Tibial nerve (tissue), 4 donors: ENCODE data around the gene BRMS1. TPM values are rescaled to one million over a fixed set of nuclear protein-coding genes. Genes with fewer than 3 reads are reported as not detected.

Experiments
- DNase-seq, 2 donors: peaks; one replicate each; pipeline ENCODE4 v3.0.0-alpha.2; 2019; ENCODE audit warnings: low spot score in 2 of 2
- H3K27ac ChIP-seq, 4 donors: fragments of 200-600 bp; sonication (generic) in 3 of 4; one replicate each; pipeline ENCODE4 v1.5.1; 2017 to 2019; ENCODE audit warnings: mild to moderate bottlenecking in 1 of 4
- H3K27me3 ChIP-seq, 2 donors: fragments of 200-600 bp; sonication (generic) in 1 of 2; one replicate each; pipeline versions ENCODE4 v1.5.1 to v1.6.0; 2017 to 2019
- H3K36me3 ChIP-seq, 3 donors: fragments of 200-600 bp; sonication (generic); one replicate each; pipeline ENCODE4 v1.5.1; 2018 to 2019
- H3K4me1 ChIP-seq, 4 donors: fragments of 200-600 bp; sonication (generic) in 3 of 4; one replicate each; pipeline ENCODE4 v1.5.1; 2017 to 2019
- H3K4me3 ChIP-seq, 4 donors: fragments of 200-600 bp; sonication (generic) in 3 of 4; one replicate each; pipeline ENCODE4 v1.5.1; 2017 to 2019; ENCODE audit warnings: mild to moderate bottlenecking in 1 of 4, moderate library complexity in 1 of 4
- H3K9me3 ChIP-seq, 4 donors: fragments of 200-600 bp; sonication (generic) in 3 of 4; one replicate each; pipeline ENCODE4 v1.5.1; 2017 to 2019
- EP300 ChIP-seq, 2 donors: sonication (generic); formaldehyde crosslinking; IDR thresholded peaks; one replicate each; pipeline ENCODE4 v1.6.1; 2017; ENCODE audit warnings: antibody characterized with exemption in 2 of 2, mild to moderate bottlenecking in 1 of 2
- POLR2A ChIP-seq, 2 donors: fragments of 450-650 bp; IDR thresholded peaks; one replicate each; pipeline ENCODE4 v1.6.1; 2017; ENCODE audit warnings: antibody characterized with exemption in 2 of 2, mild to moderate bottlenecking in 2 of 2, moderate library complexity in 2 of 2
- whole genome bisulfite sequencing, 2 donors: methylation state at CpG; one replicate each; pipeline ENCODE4 v1.1.5; 2018; 5-methylcytosine and 5-hydroxymethylcytosine counted together
- total RNA-seq, 4 donors: library from RNA; depleted of rRNA; stranded (reverse); fragments of >200 nt; gene quantifications; one replicate each; pipeline ENCODE4 v1.1.0, GENCODE V29; 2016
- TF ChIP-seq, protein P1 (sequence below), 5 experiments: fragments of 200-600 bp in 3 of 5; fragments of 450-650 bp in 2 of 5; sonication (generic) in 3 of 5; IDR thresholded peaks; one replicate each; pipeline ENCODE4 v1.5.1; 2016 to 2019; ENCODE audit warnings: antibody characterized with exemption in 5 of 5, mild to moderate bottlenecking in 3 of 5, moderate library complexity in 2 of 5

BRMS1 gene
- total RNA-seq, 4 donors from 2014 or later, result 27.2 to 44.7 (median 34.8) TPM

DNA sequence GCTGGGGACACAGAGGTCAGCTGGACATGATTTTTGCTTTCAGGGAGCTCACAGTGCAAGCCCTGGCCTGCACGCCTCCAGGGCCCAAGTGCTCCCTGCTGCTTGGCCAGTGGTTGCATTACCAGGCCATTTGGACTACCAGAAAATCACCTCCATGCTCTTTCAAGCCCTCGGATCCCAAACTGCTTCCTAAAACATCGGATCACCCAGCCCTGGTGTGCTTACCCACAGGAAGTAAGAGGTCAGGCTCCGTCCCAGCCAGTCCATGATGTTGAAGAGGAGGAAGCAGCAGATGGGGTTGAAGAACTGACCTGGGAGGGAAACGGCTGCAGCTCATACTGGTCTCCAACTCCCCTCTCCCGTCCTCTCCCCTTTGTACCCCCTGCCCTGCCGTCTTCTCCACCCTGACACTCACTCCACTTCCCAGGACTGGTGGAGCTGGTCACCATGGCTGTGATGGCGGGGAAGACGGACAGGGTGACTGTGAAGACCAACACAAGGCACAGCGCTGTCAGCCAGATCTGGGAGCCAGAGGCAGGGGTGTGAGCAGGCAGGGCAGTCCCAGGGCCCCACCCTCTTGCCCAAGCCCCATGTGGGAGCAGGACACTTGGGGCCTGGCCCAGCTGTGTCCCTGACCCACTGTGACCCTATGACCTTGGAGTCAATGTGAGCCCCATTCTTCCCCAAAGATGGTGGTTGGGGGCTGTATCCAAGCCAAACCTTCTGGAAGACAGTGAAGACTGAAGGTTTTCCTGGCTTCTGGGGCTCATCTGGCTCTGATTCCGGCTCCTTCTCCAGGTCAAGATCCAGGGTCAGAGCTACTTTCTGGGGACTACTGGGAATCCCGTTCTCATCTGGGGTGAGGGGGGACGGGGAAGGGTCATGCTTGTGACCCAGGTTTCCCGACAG, 21.1 kb upstream of the BRMS1 start:
- H3K27ac ChIP-seq, result no peak overlapping the region
- no peak overlapping the region for H3K4me3 ChIP-seq
- peaks cover 0 to 12% (median 0%) of the 10 kb centered on the region in 3 donors for H3K36me3 ChIP-seq
- 62 to 66% methylated on average over 11 to 14 of the region's 14 CpGs for whole genome bisulfite sequencing, 2 donors
- no peaks in the 10 kb centered on the region for H3K9me3 ChIP-seq
- DNase-seq, result no peak
- TF ChIP-seq, protein P1, sequence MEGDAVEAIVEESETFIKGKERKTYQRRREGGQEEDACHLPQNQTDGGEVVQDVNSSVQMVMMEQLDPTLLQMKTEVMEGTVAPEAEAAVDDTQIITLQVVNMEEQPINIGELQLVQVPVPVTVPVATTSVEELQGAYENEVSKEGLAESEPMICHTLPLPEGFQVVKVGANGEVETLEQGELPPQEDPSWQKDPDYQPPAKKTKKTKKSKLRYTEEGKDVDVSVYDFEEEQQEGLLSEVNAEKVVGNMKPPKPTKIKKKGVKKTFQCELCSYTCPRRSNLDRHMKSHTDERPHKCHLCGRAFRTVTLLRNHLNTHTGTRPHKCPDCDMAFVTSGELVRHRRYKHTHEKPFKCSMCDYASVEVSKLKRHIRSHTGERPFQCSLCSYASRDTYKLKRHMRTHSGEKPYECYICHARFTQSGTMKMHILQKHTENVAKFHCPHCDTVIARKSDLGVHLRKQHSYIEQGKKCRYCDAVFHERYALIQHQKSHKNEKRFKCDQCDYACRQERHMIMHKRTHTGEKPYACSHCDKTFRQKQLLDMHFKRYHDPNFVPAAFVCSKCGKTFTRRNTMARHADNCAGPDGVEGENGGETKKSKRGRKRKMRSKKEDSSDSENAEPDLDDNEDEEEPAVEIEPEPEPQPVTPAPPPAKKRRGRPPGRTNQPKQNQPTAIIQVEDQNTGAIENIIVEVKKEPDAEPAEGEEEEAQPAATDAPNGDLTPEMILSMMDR (IDR thresholded peaks at IDR 0.05), result no peak
- TF ChIP-seq EP300 (IDR thresholded peaks at IDR 0.05), result no peak
- TF ChIP-seq POLR2A (IDR thresholded peaks at IDR 0.05), result no peak
- H3K27me3 ChIP-seq, result peaks cover 0 to 21% of the 10 kb centered on the region in 2 donors
- peaks cover 0 to 2% (median under 1%) of the 10 kb centered on the region in 4 donors for H3K4me1 ChIP-seq

DNA sequence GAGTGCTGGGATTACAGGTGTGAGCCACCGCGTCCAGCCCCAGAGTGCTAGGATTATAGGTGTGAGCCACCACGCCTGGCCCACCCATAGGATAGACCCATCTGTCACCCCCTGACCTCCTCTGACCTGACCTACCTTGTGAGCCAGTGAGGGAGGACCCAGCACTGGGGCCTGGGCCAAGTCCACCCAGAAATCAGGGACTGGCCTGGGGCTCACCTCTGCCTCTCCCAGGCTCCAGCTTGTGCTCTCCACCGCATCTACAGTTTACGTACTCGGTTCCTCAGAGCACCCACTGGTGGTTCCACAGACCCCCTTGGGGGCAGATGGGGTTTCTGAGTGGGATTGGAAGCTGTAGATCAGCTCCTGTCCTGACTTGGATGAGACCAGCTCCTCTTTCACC, 20.3 kb upstream of the BRMS1 start:
- no peak for DNase-seq
- Histone ChIP-seq H3K4me1 (no peaks in the 10 kb centered on the region), H3K4me3 (no peak overlapping the region), H3K27ac (no peak overlapping the region), H3K9me3 (no peaks in the 10 kb centered on the region), H3K27me3 (peaks cover 0 to 13% of the 10 kb centered on the region in 2 donors), H3K36me3 (peaks cover 0 to 13% (median 0%) of the 10 kb centered on the region in 3 donors)
- TF ChIP-seq POLR2A (IDR thresholded peaks at IDR 0.05) (no peak), EP300 (IDR thresholded peaks at IDR 0.05) (no peak)
- 85 to 90% methylated on average over 3 to 6 of the region's 6 CpGs for WGBS, 2 donors

- Histone ChIP-seq H3K4me3 (no peak overlapping the region), H3K36me3 (peaks cover 0 to 13% (median 0%) of the 10 kb centered on the region in 3 donors), H3K27ac (no peak overlapping the region), H3K27me3 (peaks cover 0 to 3% of the 10 kb centered on the region in 2 donors), H3K4me1 (no peaks in the 10 kb centered on the region), H3K9me3 (no peaks in the 10 kb centered on the region)
- no peak for DNase-seq
- 65 to 71% methylated on average over 15 of the region's 15 CpGs for WGBS, 2 donors
- TF ChIP-seq EP300 (IDR thresholded peaks at IDR 0.05), result no peak
- TF ChIP-seq, protein P1 (IDR thresholded peaks at IDR 0.05), result peak in 3 of 5 experiments; percentile 13 to 40 (median 31)
Observed at GRCh38 chr11:66363805-66364535, 19.1 kb upstream of the BRMS1 start.

GRCh38 chr11:66363187-66363601, 18.3 kb upstream of the BRMS1 start:
- no peaks in the 10 kb centered on the region for H3K27me3 ChIP-seq
- no peaks in the 10 kb centered on the region for H3K9me3 ChIP-seq
- DNase-seq, result no peak
- H3K4me3 ChIP-seq, result no peak overlapping the region
- 88 to 92% methylated on average over 14 of the region's 14 CpGs for WGBS, 2 donors
- no peak overlapping the region for H3K27ac ChIP-seq
- peaks cover 0 to 13% (median 0%) of the 10 kb centered on the region in 3 donors for H3K36me3 ChIP-seq
- H3K4me1 ChIP-seq, result no peaks in the 10 kb centered on the region
- TF ChIP-seq, protein P1 (IDR thresholded peaks at IDR 0.05), result no peak
- TF ChIP-seq EP300 (IDR thresholded peaks at IDR 0.05) (no peak), POLR2A (IDR thresholded peaks at IDR 0.05) (no peak)

DNA sequence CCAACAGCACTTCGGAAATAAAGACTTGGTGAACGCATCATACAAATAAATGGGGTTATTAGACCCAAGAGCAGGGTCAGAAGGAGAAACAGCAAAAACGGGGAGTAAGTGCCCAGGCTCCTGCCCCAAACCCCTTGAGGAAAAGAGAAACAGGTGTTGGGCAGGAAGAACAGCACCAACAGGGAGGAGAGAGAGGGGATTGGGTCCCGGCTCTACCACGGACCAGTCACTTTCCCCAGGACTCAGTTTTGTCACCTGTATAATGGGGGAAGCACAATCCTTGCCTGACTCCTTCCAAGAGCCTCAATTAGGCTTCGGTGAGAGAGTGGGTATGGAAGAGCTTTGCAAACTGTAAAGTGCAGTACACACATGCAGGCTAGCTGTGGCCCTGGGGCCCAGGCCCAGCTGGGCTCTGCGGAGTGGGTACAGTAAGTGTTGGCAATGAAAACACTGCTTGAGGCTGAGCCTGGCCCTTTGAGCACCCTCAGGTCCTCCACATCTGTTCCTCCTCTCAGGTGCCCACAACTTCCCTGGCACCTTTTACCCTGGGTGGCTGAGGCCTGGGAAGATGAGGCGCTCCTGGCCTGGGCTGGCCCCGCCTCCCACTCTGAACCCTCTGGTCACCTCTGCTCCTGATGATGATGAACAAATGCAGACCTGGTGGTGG, 17.7 kb upstream of the BRMS1 start:
- 77 to 83% methylated on average over 9 of the region's 9 CpGs for WGBS, 2 donors
- DNase-seq, result no peak
- H3K4me3 ChIP-seq, result no peak overlapping the region
- H3K4me1 ChIP-seq, result no peaks in the 10 kb centered on the region
- no peaks in the 10 kb centered on the region for H3K27me3 ChIP-seq
- H3K36me3 ChIP-seq, result peaks cover 0 to 13% (median 0%) of the 10 kb centered on the region in 3 donors
- H3K9me3 ChIP-seq, result no peaks in the 10 kb centered on the region
- TF ChIP-seq, protein P1 (IDR thresholded peaks at IDR 0.05), result no peak
- TF ChIP-seq EP300 (IDR thresholded peaks at IDR 0.05) (no peak), POLR2A (IDR thresholded peaks at IDR 0.05) (no peak)
- no peak overlapping the region for H3K27ac ChIP-seq
